NCI-H146 treated with DMSO at 0.1 percent for 48 hours (cell line): ENCODE measurements around the gene ZDHHC20.

Experiments used
- DNase-seq: peaks from one replicate; lab custom pipeline; 2025; ENCODE audit not compliant: unreplicated experiment; lab: John Stamatoyannopoulos, UW

ZDHHC20 gene

GRCh38 chr13:21328836-21329477, 130.1 kb downstream of the ZDHHC20 start:
- DNase-seq, result no peak

- no peak for DNase-seq
These were observed 130.9 kb downstream of the ZDHHC20 start for GRCh38 chr13:21328201-21328600.

GRCh38 chr13:21326155-21327031, 132.7 kb downstream of the ZDHHC20 start:
- DNase-seq, result no peak

GRCh38 chr13:21324803-21325202, 134.3 kb downstream of the ZDHHC20 start:
- no peak for DNase-seq

- DNase-seq, result no peak
These were observed 136.1 kb downstream of the ZDHHC20 start for GRCh38 chr13:21322988-21323387.
